Measurements from ENCODE around the gene OTOG.

Gene OTOG

GRCh38 chr11:17649261-17649660, 102.2 kb downstream of the OTOG start:
- H3K4me3 ChIP-seq (ENCODE audit: low read length): no peak overlapping the region
- 84% methylated on average over 6 of the region's 6 CpGs for WGBS
- no peaks in the 10 kb centered on the region for H3K36me3 ChIP-seq (ENCODE audit: insufficient read depth, low read length)
- H3K9me3 ChIP-seq (ENCODE audit: insufficient read depth, low read depth, low read length): no peaks in the 10 kb centered on the region
- no peak overlapping the region for H3K27ac ChIP-seq (ENCODE audit: low read depth, low read length)
- peaks cover 26% of the 10 kb centered on the region for H3K27me3 ChIP-seq (ENCODE audit: insufficient read depth, low read length)
- H3K9ac ChIP-seq (ENCODE audit: low read depth, low read length): no peak overlapping the region
- no peaks in the 10 kb centered on the region for H3K4me1 ChIP-seq (ENCODE audit: insufficient read depth, low read length)

DNA sequence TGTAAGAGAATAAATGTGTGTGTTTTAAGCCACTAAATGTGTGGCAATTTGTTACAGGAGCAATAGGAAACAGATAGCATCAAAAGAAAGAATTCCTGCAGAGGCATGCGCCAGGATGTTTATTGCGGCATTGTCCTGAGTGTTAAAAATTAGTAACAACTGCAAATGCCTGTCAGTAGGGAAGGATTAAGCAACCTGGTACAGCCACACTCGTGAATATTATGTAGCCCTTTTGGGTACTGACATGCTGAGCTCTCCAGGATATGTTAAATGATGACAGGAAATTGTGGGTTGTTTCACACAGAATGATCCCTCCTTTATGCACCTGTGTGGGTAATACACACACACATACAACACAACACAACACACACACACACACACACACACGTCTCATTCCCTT, 102.6 kb downstream of the OTOG start:
- Histone ChIP-seq H3K27me3 (ENCODE audit: insufficient read depth, low read length) (peaks cover 26% of the 10 kb centered on the region), H3K4me1 (ENCODE audit: insufficient read depth, low read length) (no peaks in the 10 kb centered on the region), H3K36me3 (ENCODE audit: insufficient read depth, low read length) (no peaks in the 10 kb centered on the region), H3K9ac (ENCODE audit: low read depth, low read length) (no peak overlapping the region), H3K27ac (ENCODE audit: low read depth, low read length) (no peak overlapping the region), H3K4me3 (ENCODE audit: low read length) (no peak overlapping the region), H3K9me3 (ENCODE audit: insufficient read depth, low read depth, low read length) (no peaks in the 10 kb centered on the region)
- 77% methylated on average over 4 of the region's 4 CpGs for WGBS

GRCh38 chr11:17650127-17650911, 103.3 kb downstream of the OTOG start:
- Histone ChIP-seq H3K36me3 (ENCODE audit: insufficient read depth, low read length) (no peaks in the 10 kb centered on the region), H3K9ac (ENCODE audit: low read depth, low read length) (no peak overlapping the region), H3K4me1 (ENCODE audit: insufficient read depth, low read length) (no peaks in the 10 kb centered on the region), H3K27ac (ENCODE audit: low read depth, low read length) (no peak overlapping the region), H3K9me3 (ENCODE audit: insufficient read depth, low read depth, low read length) (peaks cover 2% of the 10 kb centered on the region; the same call in 1 of the 2 replicates), H3K27me3 (ENCODE audit: insufficient read depth, low read length) (peaks cover 26% of the 10 kb centered on the region), H3K4me3 (ENCODE audit: low read length) (no peak overlapping the region)
- WGBS: 35% methylated on average over 12 of the region's 12 CpGs

- Histone ChIP-seq H3K9ac (ENCODE audit: low read depth, low read length) (no peak overlapping the region), H3K27me3 (ENCODE audit: insufficient read depth, low read length) (peaks cover 26% of the 10 kb centered on the region), H3K4me1 (ENCODE audit: insufficient read depth, low read length) (no peaks in the 10 kb centered on the region), H3K9me3 (ENCODE audit: insufficient read depth, low read depth, low read length) (peaks cover 8% of the 10 kb centered on the region; the same call in 1 of the 2 replicates), H3K27ac (ENCODE audit: low read depth, low read length) (no peak overlapping the region), H3K4me3 (ENCODE audit: low read length) (no peak overlapping the region), H3K36me3 (ENCODE audit: insufficient read depth, low read length) (no peaks in the 10 kb centered on the region)
- 92% methylated on average over 6 of the region's 6 CpGs for WGBS
These were observed 104.0 kb downstream of the OTOG start for GRCh38 chr11:17651061-17651460.

DNA sequence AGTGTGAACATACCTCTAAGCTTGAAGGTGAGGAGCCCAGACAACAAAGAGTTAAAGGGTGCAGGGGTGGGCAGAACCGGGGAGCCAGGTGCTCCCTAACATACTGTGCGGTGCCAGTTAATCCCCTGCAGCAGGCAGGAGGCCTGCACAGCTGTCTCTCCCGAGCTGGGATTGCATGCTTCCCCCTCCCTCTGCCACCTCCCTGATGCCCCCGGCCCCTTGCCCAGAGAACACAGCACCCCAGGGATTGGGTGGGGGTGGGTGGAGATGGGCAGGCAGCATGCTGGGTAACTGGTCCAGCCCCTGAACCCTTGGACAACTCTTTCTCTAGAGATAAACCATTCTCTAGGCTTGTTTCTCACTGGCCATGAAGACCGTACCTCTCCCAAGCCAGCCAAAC, 104.6 kb downstream of the OTOG start:
- H3K4me1 ChIP-seq (ENCODE audit: insufficient read depth, low read length): no peaks in the 10 kb centered on the region
- no peak overlapping the region for H3K4me3 ChIP-seq (ENCODE audit: low read length)
- H3K9me3 ChIP-seq (ENCODE audit: insufficient read depth, low read depth, low read length): peaks cover 11% of the 10 kb centered on the region; the same call in 1 of the 2 replicates
- no peaks in the 10 kb centered on the region for H3K36me3 ChIP-seq (ENCODE audit: insufficient read depth, low read length)
- no peak overlapping the region for H3K27ac ChIP-seq (ENCODE audit: low read depth, low read length)
- WGBS: 68% methylated on average over 5 of the region's 5 CpGs
- peaks cover 26% of the 10 kb centered on the region for H3K27me3 ChIP-seq (ENCODE audit: insufficient read depth, low read length)
- no peak overlapping the region for H3K9ac ChIP-seq (ENCODE audit: low read depth, low read length)

- H3K27ac ChIP-seq (ENCODE audit: low read depth, low read length): no peak overlapping the region
- 86% methylated on average over 2 of the region's 2 CpGs for WGBS
- no peak overlapping the region for H3K4me3 ChIP-seq (ENCODE audit: low read length)
- H3K9me3 ChIP-seq (ENCODE audit: insufficient read depth, low read depth, low read length): peaks cover 11% of the 10 kb centered on the region; the same call in 1 of the 2 replicates
- no peak overlapping the region for H3K9ac ChIP-seq (ENCODE audit: low read depth, low read length)
- no peaks in the 10 kb centered on the region for H3K36me3 ChIP-seq (ENCODE audit: insufficient read depth, low read length)
- H3K27me3 ChIP-seq (ENCODE audit: insufficient read depth, low read length): peaks cover 26% of the 10 kb centered on the region
- H3K4me1 ChIP-seq (ENCODE audit: insufficient read depth, low read length): no peaks in the 10 kb centered on the region
These were observed 105.5 kb downstream of the OTOG start for GRCh38 chr11:17652556-17652955.

GRCh38 chr11:17653611-17654010, 106.6 kb downstream of the OTOG start:
- Histone ChIP-seq H3K9me3 (ENCODE audit: insufficient read depth, low read depth, low read length) (peaks cover 11% of the 10 kb centered on the region; the same call in 1 of the 2 replicates), H3K36me3 (ENCODE audit: insufficient read depth, low read length) (no peaks in the 10 kb centered on the region), H3K4me3 (ENCODE audit: low read length) (no peak overlapping the region), H3K27ac (ENCODE audit: low read depth, low read length) (no peak overlapping the region), H3K4me1 (ENCODE audit: insufficient read depth, low read length) (no peaks in the 10 kb centered on the region), H3K27me3 (ENCODE audit: insufficient read depth, low read length) (peaks cover 28% of the 10 kb centered on the region), H3K9ac (ENCODE audit: low read depth, low read length) (no peak overlapping the region)
- 82% methylated on average over 9 of the region's 10 CpGs for WGBS

DNA sequence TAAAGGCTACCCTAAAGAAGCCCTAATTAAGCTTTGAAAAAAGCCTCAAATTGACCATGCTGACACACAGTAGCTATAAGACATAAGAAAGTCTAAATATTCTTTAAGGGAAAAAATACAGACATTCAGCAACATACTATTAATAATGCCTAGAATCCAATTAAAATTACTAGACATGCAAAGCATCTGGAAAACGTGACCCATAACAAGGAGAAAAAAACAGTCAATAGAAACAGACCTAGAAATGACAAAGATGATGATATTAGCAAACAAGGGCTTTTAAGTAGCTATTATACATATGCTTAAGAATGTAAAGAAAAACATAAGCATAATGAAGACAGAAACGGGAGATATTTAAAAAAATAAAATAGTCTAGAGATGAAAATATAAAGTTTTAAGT, 108.6 kb downstream of the OTOG start:
- no peaks in the 10 kb centered on the region for H3K4me1 ChIP-seq (ENCODE audit: insufficient read depth, low read length)
- WGBS: 88% methylated on average over 2 of the region's 2 CpGs

GRCh38 chr11:17658211-17658610, 111.2 kb downstream of the OTOG start:
- no peaks in the 10 kb centered on the region for H3K36me3 ChIP-seq (ENCODE audit: insufficient read depth, low read length)
- no peaks in the 10 kb centered on the region for H3K4me1 ChIP-seq (ENCODE audit: insufficient read depth, low read length)
- H3K27ac ChIP-seq (ENCODE audit: low read depth, low read length): no peak overlapping the region
- no peak overlapping the region for H3K9ac ChIP-seq (ENCODE audit: low read depth, low read length)
- peaks cover 11% of the 10 kb centered on the region; the same call in 1 of the 2 replicates for H3K9me3 ChIP-seq (ENCODE audit: insufficient read depth, low read depth, low read length)
- peaks cover 6% of the 10 kb centered on the region; the same call in 1 of the 2 replicates for H3K27me3 ChIP-seq (ENCODE audit: insufficient read depth, low read length)
- no peak overlapping the region for H3K4me3 ChIP-seq (ENCODE audit: low read length)

More for the DNA sequence above, 108.6 kb downstream of the OTOG start:
- H3K9me3 ChIP-seq (ENCODE audit: insufficient read depth, low read depth, low read length): peaks cover 11% of the 10 kb centered on the region; the same call in 1 of the 2 replicates
- no peak overlapping the region for H3K27ac ChIP-seq (ENCODE audit: low read depth, low read length)
- H3K36me3 ChIP-seq (ENCODE audit: insufficient read depth, low read length): no peaks in the 10 kb centered on the region
- H3K4me3 ChIP-seq (ENCODE audit: low read length): no peak overlapping the region
- peaks cover 21% of the 10 kb centered on the region for H3K27me3 ChIP-seq (ENCODE audit: insufficient read depth, low read length)
- no peak overlapping the region for H3K9ac ChIP-seq (ENCODE audit: low read depth, low read length)

DNA sequence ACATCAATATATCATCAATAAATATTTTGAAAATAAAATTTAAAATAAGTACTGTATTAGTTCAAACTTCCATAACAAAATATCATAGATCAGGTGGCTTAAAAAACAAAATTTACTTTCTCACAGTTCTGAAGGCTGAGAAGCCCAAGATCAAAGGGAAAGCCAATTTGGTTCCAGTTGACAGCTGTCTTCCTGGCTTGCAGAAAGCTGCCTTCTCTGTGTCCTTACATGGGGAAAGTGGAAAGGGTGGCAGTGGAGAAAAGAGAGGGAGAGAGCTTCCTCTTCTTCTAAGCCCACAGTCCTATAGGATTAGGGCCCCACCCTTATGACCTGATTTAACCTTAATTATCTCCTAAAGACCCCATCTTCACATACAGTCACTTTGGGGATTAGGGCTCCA, 121.1 kb downstream of the OTOG start:
- Histone ChIP-seq H3K4me3 (ENCODE audit: low read length) (no peak overlapping the region), H3K4me1 (ENCODE audit: insufficient read depth, low read length) (no peaks in the 10 kb centered on the region), H3K9me3 (ENCODE audit: insufficient read depth, low read depth, low read length) (no peaks in the 10 kb centered on the region; the same call in 1 of the 2 replicates), H3K27me3 (ENCODE audit: insufficient read depth, low read length) (peaks cover 20% of the 10 kb centered on the region), H3K36me3 (ENCODE audit: insufficient read depth, low read length) (no peaks in the 10 kb centered on the region), H3K9ac (ENCODE audit: low read depth, low read length) (no peak overlapping the region), H3K27ac (ENCODE audit: low read depth, low read length) (no peak overlapping the region)

DNA sequence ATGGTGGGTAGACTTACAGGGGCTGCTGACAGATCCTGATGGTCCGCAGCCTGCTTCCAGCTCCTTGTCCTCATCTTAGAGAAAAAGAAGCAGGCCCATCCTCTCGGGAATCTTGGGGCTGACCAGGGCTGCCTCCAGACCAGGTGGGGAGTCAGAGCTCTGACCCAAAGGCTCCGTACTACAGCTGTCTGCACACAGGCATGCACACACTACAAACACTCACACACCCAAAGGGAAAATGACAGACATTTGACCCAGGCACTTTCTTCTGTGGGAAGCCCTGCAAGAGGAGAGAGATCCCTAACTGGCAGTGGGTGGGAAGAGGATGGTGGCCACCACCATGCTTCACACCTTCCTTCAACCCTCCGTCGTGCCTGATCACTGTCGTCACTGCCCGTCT, 125.4 kb downstream of the OTOG start:
- no peaks in the 10 kb centered on the region for H3K36me3 ChIP-seq (ENCODE audit: insufficient read depth, low read length)
- peaks cover 32% of the 10 kb centered on the region for H3K27me3 ChIP-seq (ENCODE audit: insufficient read depth, low read length)

More for the DNA sequence above, 125.4 kb downstream of the OTOG start:
- Histone ChIP-seq H3K4me1 (ENCODE audit: insufficient read depth, low read length) (no peaks in the 10 kb centered on the region), H3K9me3 (ENCODE audit: insufficient read depth, low read depth, low read length) (peaks cover 13% of the 10 kb centered on the region; the same call in 1 of the 2 replicates), H3K4me3 (ENCODE audit: low read length) (no peak overlapping the region), H3K9ac (ENCODE audit: low read depth, low read length) (no peak overlapping the region), H3K27ac (ENCODE audit: low read depth, low read length) (no peak overlapping the region)
- WGBS: 90% methylated on average over 7 of the region's 7 CpGs

Measured in HUES64 (cell line).